Activated T-helper 17 cell treated with anti-CD3 and anti-CD28 coated beads, Interleukin-2, amount 50 U/mL, for 72 hours (primary cell): ENCODE data around the gene ATP9B. TPM values are rescaled to one million over a fixed set of nuclear protein-coding genes. Genes with fewer than 3 reads are reported as not detected.

Experiments used
- ATAC-seq: fragments of 150-1000 bp; cut with Tn5 transposase; replicated peaks from 2 replicates; pipeline ENCODE4 v1.10.0; 2021; ENCODE audit warnings: mild to moderate bottlenecking, moderate library complexity
- H3K27ac Mint-ChIP-seq: one replicate; pipeline ENCODE4 v1.8.0; 2022; ENCODE audit warnings: mixed read lengths
- H3K27me3 Mint-ChIP-seq: one replicate; pipeline ENCODE4 v1.8.0; 2022; ENCODE audit warnings: mixed read lengths
- H3K36me3 Mint-ChIP-seq: one replicate; pipeline ENCODE4 v1.8.0; 2022; ENCODE audit warnings: low read depth, mild to moderate bottlenecking, mixed read lengths
- H3K4me1 Mint-ChIP-seq: one replicate; pipeline ENCODE4 v1.8.0; 2022; ENCODE audit warnings: mixed read lengths
- H3K4me3 Mint-ChIP-seq: one replicate; pipeline ENCODE4 v1.8.0; 2022; ENCODE audit warnings: mild to moderate bottlenecking, mixed read lengths
- H3K9me3 Mint-ChIP-seq: one replicate; pipeline ENCODE4 v1.8.0; 2022; ENCODE audit warnings: mixed read lengths
- total RNA-seq, 2 donors: library from RNA; stranded (reverse); gene quantifications; one replicate each; pipeline ENCODE4 v1.2.3, GENCODE V29; 2022

ATP9B gene
- total RNA-seq, 2 donors from 2014 or later: 23.3 to 29.4 TPM

DNA sequence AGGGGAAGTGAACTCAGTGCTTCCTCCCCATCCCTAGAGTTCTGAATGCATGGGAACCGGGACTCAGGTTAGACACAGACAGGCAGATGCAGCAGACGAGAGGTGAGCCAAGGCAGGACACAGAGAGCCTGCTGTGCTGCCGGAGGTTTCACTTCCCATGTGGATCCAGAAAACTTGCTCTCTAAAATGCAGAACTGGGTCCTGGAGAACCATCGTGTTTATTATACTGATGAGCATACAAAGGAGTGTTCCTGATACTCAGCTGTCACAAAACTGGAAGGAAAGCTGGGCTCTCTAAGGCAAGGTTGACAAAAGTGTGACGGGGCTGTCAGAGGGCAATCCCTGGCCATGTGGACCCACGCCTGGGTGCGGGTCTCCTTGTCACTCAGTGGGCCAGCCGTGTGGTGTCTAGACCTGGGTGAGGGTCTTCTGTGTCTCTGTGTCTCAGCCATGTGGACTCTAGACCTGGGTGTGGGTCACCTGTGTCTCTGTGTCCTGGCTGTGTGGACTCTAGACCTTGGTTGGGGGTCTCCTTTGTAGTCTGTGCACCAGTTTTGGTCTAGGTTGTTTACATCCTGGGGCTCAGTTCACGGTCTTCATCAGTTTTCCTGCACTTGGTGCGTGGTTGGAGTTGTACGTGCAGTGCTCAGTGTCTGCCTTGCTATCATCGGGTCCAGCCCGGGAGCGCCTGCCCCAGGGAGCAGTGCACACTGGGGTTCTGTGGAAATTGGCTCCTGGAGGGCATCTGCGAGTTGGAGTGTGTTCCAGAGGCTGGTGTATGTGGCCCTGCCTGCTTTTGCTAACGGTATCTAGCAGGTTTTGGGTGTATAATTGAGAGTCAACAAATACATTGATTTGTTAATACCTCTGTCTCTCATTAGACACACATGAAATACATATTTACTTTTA, 141.1 kb downstream of the ATP9B start:
- Mint-ChIP-seq H3K27me3 (no peaks in the 10 kb centered on the region), H3K4me3 (no peak overlapping the region), H3K4me1 (no peaks in the 10 kb centered on the region), H3K27ac (no peak overlapping the region), H3K9me3 (no peaks in the 10 kb centered on the region), H3K36me3 (peaks cover 36% of the 10 kb centered on the region)
- ATAC-seq: no peak

GRCh38 chr18:79211844-79212243, 142.7 kb downstream of the ATP9B start:
- H3K9me3 Mint-ChIP-seq: no peaks in the 10 kb centered on the region

GRCh38 chr18:79214056-79214455, 144.9 kb downstream of the ATP9B start:
- ATAC-seq: no peak
- Mint-ChIP-seq H3K36me3 (peaks cover 29% of the 10 kb centered on the region), H3K4me1 (no peaks in the 10 kb centered on the region), H3K27ac (no peak overlapping the region), H3K27me3 (no peaks in the 10 kb centered on the region), H3K4me3 (no peak overlapping the region), H3K9me3 (no peaks in the 10 kb centered on the region)

More at GRCh38 chr18:79211844-79212243, 142.7 kb downstream of the ATP9B start:
- no peaks in the 10 kb centered on the region for H3K4me1 Mint-ChIP-seq
- ATAC-seq: no peak
- no peak overlapping the region for H3K4me3 Mint-ChIP-seq
- H3K36me3 Mint-ChIP-seq: peaks cover 31% of the 10 kb centered on the region
- H3K27ac Mint-ChIP-seq: no peak overlapping the region
- H3K27me3 Mint-ChIP-seq: no peaks in the 10 kb centered on the region

DNA sequence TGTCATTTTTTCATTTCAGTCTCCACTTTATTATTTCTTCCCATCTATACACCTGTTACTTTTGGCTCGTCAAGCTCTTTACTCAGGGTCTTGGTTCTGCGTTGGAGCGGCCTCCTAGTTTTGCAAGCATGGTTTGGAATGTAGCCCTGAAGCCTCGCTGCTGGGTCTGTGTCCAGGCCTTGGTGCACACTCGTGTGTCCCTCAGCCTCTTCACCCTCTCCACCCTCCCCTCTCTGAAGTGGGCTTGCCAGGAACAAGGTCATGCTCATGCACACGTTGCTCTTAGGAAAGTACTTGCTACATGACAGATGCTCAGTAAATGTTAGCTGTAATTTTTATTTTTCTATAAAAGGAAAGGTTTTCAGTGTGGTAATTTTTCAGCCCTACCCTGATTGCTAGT, 147.0 kb downstream of the ATP9B start:
- Mint-ChIP-seq H3K9me3 (no peaks in the 10 kb centered on the region), H3K4me1 (no peaks in the 10 kb centered on the region), H3K4me3 (no peak overlapping the region), H3K36me3 (peaks cover 31% of the 10 kb centered on the region), H3K27ac (no peak overlapping the region), H3K27me3 (no peaks in the 10 kb centered on the region)
- ATAC-seq: no peak

GRCh38 chr18:79217979-79218604, 148.9 kb downstream of the ATP9B start:
- Mint-ChIP-seq H3K9me3 (no peaks in the 10 kb centered on the region), H3K27ac (peak overlapping the region; percentile 71), H3K4me3 (no peak overlapping the region), H3K36me3 (peaks cover 36% of the 10 kb centered on the region), H3K4me1 (no peaks in the 10 kb centered on the region), H3K27me3 (no peaks in the 10 kb centered on the region)
- ATAC-seq: no peak

DNA sequence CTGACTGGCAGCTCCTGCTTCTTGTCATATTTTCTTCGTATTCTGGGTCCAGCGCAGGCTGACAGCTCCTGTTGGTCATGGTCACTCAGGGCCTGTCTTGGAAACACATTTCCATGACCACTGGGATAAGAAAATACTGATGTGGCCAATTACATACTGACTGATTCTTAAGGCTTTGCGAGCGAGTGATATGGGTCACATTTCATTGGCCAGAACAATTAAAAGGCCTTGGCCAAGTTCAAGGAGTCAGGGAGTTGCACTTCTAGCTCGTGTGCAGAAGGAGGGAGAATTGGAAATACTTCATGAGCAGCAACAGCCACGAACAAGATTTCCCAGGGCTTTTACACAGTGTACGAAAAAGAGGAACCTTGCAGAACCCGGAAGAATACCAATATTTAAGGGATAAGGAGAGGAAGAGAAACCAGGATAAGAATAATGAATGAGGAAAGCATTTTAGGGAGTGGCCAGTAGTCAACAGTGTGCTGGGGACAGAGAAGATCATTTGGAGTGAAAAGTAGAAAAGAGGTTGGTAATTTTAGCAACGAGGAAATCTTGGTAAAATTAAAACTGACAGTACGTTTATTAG, 149.5 kb downstream of the ATP9B start:
- H3K4me3 Mint-ChIP-seq: no peak overlapping the region
- H3K36me3 Mint-ChIP-seq: peaks cover 36% of the 10 kb centered on the region
- H3K9me3 Mint-ChIP-seq: no peaks in the 10 kb centered on the region
- H3K27me3 Mint-ChIP-seq: no peaks in the 10 kb centered on the region
- ATAC-seq: no peak
- H3K4me1 Mint-ChIP-seq: no peaks in the 10 kb centered on the region
- H3K27ac Mint-ChIP-seq: no peak overlapping the region

DNA sequence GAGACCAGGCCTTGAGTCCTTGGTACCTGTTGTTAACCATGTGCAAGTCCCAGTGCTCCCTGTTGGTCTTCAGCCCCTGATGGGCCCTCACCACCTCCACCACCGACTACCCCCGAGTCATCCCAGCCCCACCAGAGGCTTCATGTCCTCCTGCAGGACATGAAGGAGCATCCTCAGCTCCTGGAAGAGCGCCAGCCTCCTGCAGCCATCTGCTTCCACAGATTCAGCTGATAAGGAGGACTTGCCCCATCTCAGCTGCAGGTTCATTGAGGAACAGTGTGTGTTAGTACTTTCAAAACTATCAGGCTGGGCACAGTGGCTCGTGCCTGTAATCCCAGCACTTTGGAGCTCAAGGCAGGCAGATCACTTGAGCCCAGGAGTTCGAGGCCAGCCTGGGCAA, 151.9 kb downstream of the ATP9B start:
- ATAC-seq: no peak
- no peaks in the 10 kb centered on the region for H3K9me3 Mint-ChIP-seq
- H3K4me1 Mint-ChIP-seq: no peaks in the 10 kb centered on the region
- H3K4me3 Mint-ChIP-seq: no peak overlapping the region
- H3K36me3 Mint-ChIP-seq: peaks cover 36% of the 10 kb centered on the region
- no peaks in the 10 kb centered on the region for H3K27me3 Mint-ChIP-seq
- H3K27ac Mint-ChIP-seq: no peak overlapping the region

- ATAC-seq: no peak
- Mint-ChIP-seq H3K27ac (no peak overlapping the region), H3K27me3 (no peaks in the 10 kb centered on the region), H3K36me3 (peaks cover 24% of the 10 kb centered on the region), H3K4me1 (no peaks in the 10 kb centered on the region), H3K9me3 (no peaks in the 10 kb centered on the region), H3K4me3 (no peak overlapping the region)
These were observed 153.6 kb downstream of the ATP9B start for GRCh38 chr18:79222790-79223189.

GRCh38 chr18:79223431-79223830, 154.2 kb downstream of the ATP9B start:
- H3K4me1 Mint-ChIP-seq: no peaks in the 10 kb centered on the region
- no peak overlapping the region for H3K4me3 Mint-ChIP-seq
- H3K27ac Mint-ChIP-seq: no peak overlapping the region
- H3K27me3 Mint-ChIP-seq: no peaks in the 10 kb centered on the region
- no peaks in the 10 kb centered on the region for H3K9me3 Mint-ChIP-seq
- ATAC-seq: no peak
- H3K36me3 Mint-ChIP-seq: peaks cover 22% of the 10 kb centered on the region

DNA sequence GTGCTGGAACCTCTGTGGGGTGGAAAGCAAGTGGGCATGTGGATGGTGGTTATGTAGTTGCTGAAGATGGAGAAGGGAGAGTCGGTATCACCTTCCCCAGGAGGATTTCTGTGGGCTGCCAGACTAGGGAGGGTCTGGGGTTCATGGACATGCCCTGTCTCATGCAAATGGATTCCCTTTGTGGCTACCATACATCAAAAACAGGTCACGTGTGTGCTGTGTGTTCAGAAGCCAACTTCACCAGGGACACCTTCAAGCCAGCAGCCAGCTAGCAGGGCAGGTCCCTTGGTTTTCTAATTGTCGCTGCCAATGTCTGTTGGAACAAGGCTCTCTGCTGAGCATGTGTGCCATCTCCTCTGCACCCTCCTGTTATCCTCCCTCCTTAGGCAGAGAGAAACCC, 155.2 kb downstream of the ATP9B start:
- Mint-ChIP-seq H3K27me3 (no peaks in the 10 kb centered on the region), H3K4me3 (no peak overlapping the region), H3K36me3 (peaks cover 12% of the 10 kb centered on the region), H3K27ac (no peak overlapping the region), H3K4me1 (no peaks in the 10 kb centered on the region), H3K9me3 (no peaks in the 10 kb centered on the region)
- no peak for ATAC-seq

- peaks cover under 1% of the 10 kb centered on the region for H3K36me3 Mint-ChIP-seq
- no peak overlapping the region for H3K27ac Mint-ChIP-seq
- no peaks in the 10 kb centered on the region for H3K27me3 Mint-ChIP-seq
- no peak for ATAC-seq
- no peak overlapping the region for H3K4me3 Mint-ChIP-seq
- peaks cover 2% of the 10 kb centered on the region for H3K4me1 Mint-ChIP-seq
- H3K9me3 Mint-ChIP-seq: no peaks in the 10 kb centered on the region
These were observed 158.4 kb downstream of the ATP9B start for GRCh38 chr18:79227621-79228020.

- Mint-ChIP-seq H3K9me3 (no peaks in the 10 kb centered on the region), H3K27me3 (no peaks in the 10 kb centered on the region), H3K4me3 (no peak overlapping the region), H3K4me1 (peaks cover 4% of the 10 kb centered on the region), H3K27ac (no peak overlapping the region), H3K36me3 (no peaks in the 10 kb centered on the region)
- no peak for ATAC-seq
These were observed 160.2 kb downstream of the ATP9B start for GRCh38 chr18:79229431-79229830.

- Mint-ChIP-seq H3K4me3 (no peak overlapping the region), H3K36me3 (no peaks in the 10 kb centered on the region), H3K9me3 (no peaks in the 10 kb centered on the region), H3K27ac (no peak overlapping the region), H3K27me3 (no peaks in the 10 kb centered on the region), H3K4me1 (peaks cover 4% of the 10 kb centered on the region)
- ATAC-seq: no peak
These were observed 165.2 kb downstream of the ATP9B start for GRCh38 chr18:79234438-79234837.

- Mint-ChIP-seq H3K27ac (no peak overlapping the region), H3K4me1 (no peaks in the 10 kb centered on the region), H3K27me3 (no peaks in the 10 kb centered on the region), H3K4me3 (no peak overlapping the region), H3K9me3 (no peaks in the 10 kb centered on the region), H3K36me3 (no peaks in the 10 kb centered on the region)
- no peak for ATAC-seq
These were observed 170.4 kb downstream of the ATP9B start for GRCh38 chr18:79239631-79240030.

DNA sequence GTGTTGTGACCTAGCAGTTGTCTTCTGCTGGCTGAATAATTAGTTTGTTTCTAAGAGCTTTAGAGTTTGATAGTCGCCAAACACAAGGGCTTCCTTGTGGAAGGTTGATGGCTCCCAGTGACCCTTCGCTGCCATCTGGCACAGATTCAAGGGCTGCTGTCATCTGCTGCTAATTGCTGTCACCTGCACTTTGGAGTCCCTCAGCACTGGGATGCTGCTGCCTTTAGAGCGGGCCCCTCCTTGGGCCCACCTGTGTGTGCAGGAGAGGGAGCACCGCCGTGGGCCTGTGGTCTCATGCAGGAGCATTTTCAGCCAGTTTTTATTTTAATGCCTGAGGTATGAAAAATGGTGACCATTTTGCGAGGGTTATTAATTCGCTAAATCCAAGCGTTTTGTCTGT, 172.6 kb downstream of the ATP9B start:
- ATAC-seq: no peak
- H3K4me3 Mint-ChIP-seq: no peak overlapping the region

More for the DNA sequence above, 172.6 kb downstream of the ATP9B start:
- Mint-ChIP-seq H3K9me3 (no peaks in the 10 kb centered on the region), H3K36me3 (no peaks in the 10 kb centered on the region), H3K27ac (no peak overlapping the region), H3K4me1 (peaks cover 4% of the 10 kb centered on the region), H3K27me3 (no peaks in the 10 kb centered on the region)
